ENCODE data around the gene EPHA4. TPM values are rescaled to one million over a fixed set of nuclear protein-coding genes. Genes with fewer than 3 reads are reported as not detected.

EPHA4 gene
- total RNA-seq, 4 donors from 2014 or later = 10.2 to 42.2 (median 20.6) TPM

- Histone ChIP-seq H3K4me3 (no peak overlapping the region), H3K27me3 (no peaks in the 10 kb centered on the region), H3K27ac (no peak overlapping the region), H3K36me3 (no peaks in the 10 kb centered on the region), H3K4me1 (no peaks in the 10 kb centered on the region), H3K9me3 (peaks cover 0 to 2% (median 0%) of the 10 kb centered on the region in 4 donors)
- no peak for DNase-seq (ENCODE audit: low spot score in 2 of 2)
- no peak for TF ChIP-seq POLR2A (IDR thresholded peaks at IDR 0.05)
- no peak for TF ChIP-seq CTCF (IDR thresholded peaks at IDR 0.05)
- TF ChIP-seq EP300 (IDR thresholded peaks at IDR 0.05) = no peak
- 70 to 73% methylated on average over 5 of the region's 5 CpGs for WGBS, 2 donors
Observed at GRCh38 chr2:221380062-221380461, 192.0 kb downstream of the EPHA4 start.

GRCh38 chr2:221377597-221377996 is 194.5 kb downstream of the EPHA4 start:
- TF ChIP-seq EP300 (IDR thresholded peaks at IDR 0.05) (no peak), POLR2A (IDR thresholded peaks at IDR 0.05) (no peak), CTCF (IDR thresholded peaks at IDR 0.05) (no peak)
- Histone ChIP-seq H3K4me1 (no peaks in the 10 kb centered on the region), H3K4me3 (no peak overlapping the region), H3K27ac (no peak overlapping the region), H3K27me3 (no peaks in the 10 kb centered on the region), H3K9me3 (no peaks in the 10 kb centered on the region), H3K36me3 (no peaks in the 10 kb centered on the region)
- DNase-seq (ENCODE audit: low spot score in 2 of 2) = no peak
- WGBS, 2 donors = 77 to 79% methylated on average over 2 of the region's 2 CpGs

GRCh38 chr2:221377066-221377465 is 195.0 kb downstream of the EPHA4 start:
- DNase-seq (ENCODE audit: low spot score in 2 of 2) = no peak
- no peaks in the 10 kb centered on the region for H3K4me1 ChIP-seq
- no peak overlapping the region for H3K27ac ChIP-seq
- no peaks in the 10 kb centered on the region for H3K9me3 ChIP-seq
- no peaks in the 10 kb centered on the region for H3K36me3 ChIP-seq
- H3K27me3 ChIP-seq = no peaks in the 10 kb centered on the region
- no peak overlapping the region for H3K4me3 ChIP-seq
- whole genome bisulfite sequencing, 2 donors = 74 to 80% methylated on average over 2 of the region's 2 CpGs
- TF ChIP-seq CTCF (IDR thresholded peaks at IDR 0.05) (no peak), EP300 (IDR thresholded peaks at IDR 0.05) (no peak), POLR2A (IDR thresholded peaks at IDR 0.05) (no peak)

GRCh38 chr2:221374234-221374633 is 197.9 kb downstream of the EPHA4 start:
- Histone ChIP-seq H3K27ac (no peak overlapping the region), H3K36me3 (no peaks in the 10 kb centered on the region), H3K4me1 (no peaks in the 10 kb centered on the region), H3K9me3 (no peaks in the 10 kb centered on the region), H3K27me3 (no peaks in the 10 kb centered on the region), H3K4me3 (no peak overlapping the region)
- 92 to 93% methylated on average over 9 of the region's 9 CpGs for WGBS, 2 donors
- no peak for TF ChIP-seq CTCF (IDR thresholded peaks at IDR 0.05)
- no peak for TF ChIP-seq POLR2A (IDR thresholded peaks at IDR 0.05)
- no peak for TF ChIP-seq EP300 (IDR thresholded peaks at IDR 0.05)
- DNase-seq (ENCODE audit: low spot score in 2 of 2) = no peak

GRCh38 chr2:221372907-221373306 is 199.2 kb downstream of the EPHA4 start:
- TF ChIP-seq EP300 (IDR thresholded peaks at IDR 0.05) (no peak), POLR2A (IDR thresholded peaks at IDR 0.05) (no peak), CTCF (IDR thresholded peaks at IDR 0.05) (no peak)
- 85 to 87% methylated on average over 7 of the region's 7 CpGs for WGBS, 2 donors
- no peak overlapping the region for H3K4me3 ChIP-seq

More at GRCh38 chr2:221372907-221373306, 199.2 kb downstream of the EPHA4 start:
- no peak for DNase-seq (ENCODE audit: low spot score in 2 of 2)
- H3K9me3 ChIP-seq = no peaks in the 10 kb centered on the region
- H3K36me3 ChIP-seq = no peaks in the 10 kb centered on the region
- no peaks in the 10 kb centered on the region for H3K27me3 ChIP-seq
- no peaks in the 10 kb centered on the region for H3K4me1 ChIP-seq
- no peak overlapping the region for H3K27ac ChIP-seq
